ENCODE results near the gene MAP1LC3C. TPM values are rescaled to one million over a fixed set of nuclear protein-coding genes. Genes with fewer than 3 reads are reported as not detected.

MAP1LC3C gene
- total and polyA plus RNA-seq, 10 of the 15 experiments (the other 5 are each of a cell fraction or from before 2014, with no cell fraction given), result 0.19 TPM; not detected in 9

GRCh38 chr1:242019018-242019417 is 20.1 kb upstream of the MAP1LC3C start:
- ChIA-PET POLR2A (no interaction called here), RAD21 (ENCODE audit: unreplicated experiment) (no interaction called here), SMC1A (ENCODE audit: uncharacterized antibody, unreplicated experiment) (interaction anchor here (1.0 kb wide), 1 partner anchor 10 kb away, joined by 3 read pairs; no protein-coding TSS in a partner anchor), CTCF (no interaction called here)
- FAIRE-seq (no peak), ATAC-seq (no peak), DNase-seq (ENCODE audit: low read depth, low spot score) (no peak)
- no peak overlapping the region for H3K4me3 ChIP-seq
- no peaks in the 10 kb centered on the region for H4K20me1 ChIP-seq (ENCODE audit: control insufficient read depth, insufficient read depth)
- WGBS (ENCODE audit: insufficient coverage, insufficient replicate concordance, low lambda C conversion rate, missing lambda C conversion rate), result 39% methylated on average over 6 of the region's 6 CpGs
- H3K4me1 ChIP-seq (ENCODE audit: control insufficient read depth, insufficient read depth, low read length), result no peaks in the 10 kb centered on the region
- H3K27me3 ChIP-seq (replicated peaks in 1 of 2; ENCODE audit: control insufficient read depth in 2 of 2, insufficient read depth in 2 of 2, low read length in 1 of 2), result no peaks in the 10 kb centered on the region
- H3K27ac ChIP-seq (ENCODE audit: control insufficient read depth, insufficient read depth), result no peak overlapping the region
- no peak overlapping the region for H3K9ac ChIP-seq (ENCODE audit: control insufficient read depth, insufficient read depth, low read length)
- in situ Hi-C loops (cut with MboI), result no loop called here
- intact Hi-C loops (cut with micrococcal nuclease; ENCODE audit: unreplicated experiment), result loop anchor here (5.0 to 10.0 kb wide), 2 partner anchors 407 to 436 kb away; no protein-coding TSS in a partner anchor
- H3K36me3 ChIP-seq (ENCODE audit: control insufficient read depth in 2 of 2, insufficient read depth in 2 of 2, low read length in 1 of 2), result no peaks in the 10 kb centered on the region
- no TSS peak for BruUV-seq (replicated peaks)
- H2AFZ ChIP-seq (ENCODE audit: control insufficient read depth, low read depth, low read length), result no peak overlapping the region
- no peaks in the 10 kb centered on the region for H3K9me3 ChIP-seq (replicated peaks; ENCODE audit: control insufficient read depth, insufficient read depth, low read length)
- no peaks in the 10 kb centered on the region for H3K79me2 ChIP-seq (ENCODE audit: control insufficient read depth, insufficient read depth, low read length)
- no peak overlapping the region for H3K4me2 ChIP-seq (ENCODE audit: control insufficient read depth, insufficient read depth)
- TF ChIP-seq RCOR1 (conservative IDR thresholded peaks at IDR 0.05; ENCODE audit: low read depth, low read length) (no peak), ESRRA (IDR thresholded peaks at IDR 0.05; ENCODE audit: low read length) (no peak), ZBTB11 (CRISPR knock-in tag; IDR thresholded peaks at IDR 0.05) (no peak), NR2F1 (conservative IDR thresholded peaks at IDR 0.05) (no peak), GABPA (IDR thresholded peaks at IDR 0.05; ENCODE audit: low read depth) (no peak), SKIL (IDR thresholded peaks at IDR 0.05; ENCODE audit: low read depth, poor library complexity, severe bottlenecking) (no peak), PML (IDR thresholded peaks at IDR 0.05; ENCODE audit: low read length) (no peak), BMI1 (IDR thresholded peaks at IDR 0.05; ENCODE audit: borderline replicate concordance) (no peak), SREBF2 (IDR thresholded peaks at IDR 0.05; ENCODE audit: low read length) (no peak), PAX5 (IDR thresholded peaks at IDR 0.05; ENCODE audit: borderline replicate concordance, low read depth, low read length) (no peak), HDAC6 (IDR thresholded peaks at IDR 0.05; ENCODE audit: unreplicated experiment) (no peak), ZBTB33 (IDR thresholded peaks at IDR 0.05) (no peak), NR2C2 (IDR thresholded peaks at IDR 0.05; ENCODE audit: borderline replicate concordance, control insufficient read depth, insufficient read length, low read depth) (no peak), SMC3 (IDR thresholded peaks at IDR 0.05; ENCODE audit: borderline replicate concordance, low read length) (no peak), CEBPZ (IDR thresholded peaks at IDR 0.05; ENCODE audit: low read depth, low read length) (no peak)
